PC-3 (cell line): ENCODE measurements around the gene ADGRV1.

Experiments
- EZH2phosphoT487 ChIP-seq: fragments of 300-600 bp; sonication (generic); IDR thresholded peaks from 2 replicates; pipeline ENCODE4 v1.6.1; 2018; ENCODE audit warnings: mild to moderate bottlenecking, antibody characterized with exemption, low read length, borderline replicate concordance
- TF ChIP-seq, protein P1 (sequence below): fragments of 300-600 bp; sonication (generic); conservative IDR thresholded peaks from 2 replicates; pipeline ENCODE4 v1.5.1; 2017; ENCODE audit warnings: antibody characterized with exemption, low read depth, mild to moderate bottlenecking, low read length

GRCh38 chr5:91079037-91079436 lies 520.4 kb downstream of the ADGRV1 start:
- TF ChIP-seq, protein P1, sequence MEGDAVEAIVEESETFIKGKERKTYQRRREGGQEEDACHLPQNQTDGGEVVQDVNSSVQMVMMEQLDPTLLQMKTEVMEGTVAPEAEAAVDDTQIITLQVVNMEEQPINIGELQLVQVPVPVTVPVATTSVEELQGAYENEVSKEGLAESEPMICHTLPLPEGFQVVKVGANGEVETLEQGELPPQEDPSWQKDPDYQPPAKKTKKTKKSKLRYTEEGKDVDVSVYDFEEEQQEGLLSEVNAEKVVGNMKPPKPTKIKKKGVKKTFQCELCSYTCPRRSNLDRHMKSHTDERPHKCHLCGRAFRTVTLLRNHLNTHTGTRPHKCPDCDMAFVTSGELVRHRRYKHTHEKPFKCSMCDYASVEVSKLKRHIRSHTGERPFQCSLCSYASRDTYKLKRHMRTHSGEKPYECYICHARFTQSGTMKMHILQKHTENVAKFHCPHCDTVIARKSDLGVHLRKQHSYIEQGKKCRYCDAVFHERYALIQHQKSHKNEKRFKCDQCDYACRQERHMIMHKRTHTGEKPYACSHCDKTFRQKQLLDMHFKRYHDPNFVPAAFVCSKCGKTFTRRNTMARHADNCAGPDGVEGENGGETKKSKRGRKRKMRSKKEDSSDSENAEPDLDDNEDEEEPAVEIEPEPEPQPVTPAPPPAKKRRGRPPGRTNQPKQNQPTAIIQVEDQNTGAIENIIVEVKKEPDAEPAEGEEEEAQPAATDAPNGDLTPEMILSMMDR, result no peak
- no peak for TF ChIP-seq EZH2phosphoT487
